Liver (tissue), 9 donors: Measurements from ENCODE around the gene HLA-F. TPM values are rescaled to one million over a fixed set of nuclear protein-coding genes. Genes with fewer than 3 reads are reported as not detected.

Source experiments
- DNase-seq: peaks from one replicate; pipeline ENCODE4 v3.0.0-alpha.2; 2017; ENCODE audit warnings: low spot score
- H3K27ac ChIP-seq, 2 donors: one replicate each; pipeline ENCODE4 v1.7.0; 2013; ENCODE audit warnings: inconsistent platforms in 2 of 2, low read length in 2 of 2, control low read depth in 1 of 2, low read depth in 1 of 2, mild to moderate bottlenecking in 1 of 2
- H3K27me3 ChIP-seq, 4 donors: one replicate each; pipeline versions ENCODE4 v1.6.1 to v1.7.0; 2013; ENCODE audit warnings: low read length in 3 of 4, inconsistent platforms in 1 of 4, mild to moderate bottlenecking in 1 of 4, moderate library complexity in 1 of 4; ENCODE audit not compliant: control insufficient read depth in 4 of 4, insufficient read depth in 4 of 4
- H3K36me3 ChIP-seq, 4 donors: one replicate each; pipeline versions ENCODE4 v1.6.1 to v1.7.0; 2013; ENCODE audit warnings: low read length in 3 of 4, mild to moderate bottlenecking in 3 of 4, low read depth in 1 of 4, moderate library complexity in 1 of 4; ENCODE audit not compliant: control insufficient read depth in 4 of 4, insufficient read depth in 3 of 4
- H3K4me1 ChIP-seq, 4 donors: one replicate each; pipeline versions ENCODE4 v1.6.1 to v1.7.0; 2013; ENCODE audit warnings: low read length in 3 of 4, mild to moderate bottlenecking in 3 of 4, moderate library complexity in 1 of 4; ENCODE audit not compliant: control insufficient read depth in 4 of 4, insufficient read depth in 4 of 4
- H3K4me3 ChIP-seq, 3 donors: one replicate each; pipeline versions ENCODE4 v1.6.1 to v1.7.0; 2013; ENCODE audit warnings: low read length in 3 of 3, control low read depth in 1 of 3, low read depth in 1 of 3, mild to moderate bottlenecking in 1 of 3
- H3K9ac ChIP-seq, 2 donors: one replicate each; pipeline ENCODE4 v1.7.0; 2013; ENCODE audit warnings: low read length in 2 of 2, mild to moderate bottlenecking in 2 of 2, moderate library complexity in 2 of 2, control low read depth in 1 of 2, low read depth in 1 of 2
- H3K9me3 ChIP-seq, 4 donors: one replicate each; pipeline versions ENCODE4 v1.6.1 to v1.7.0; 2013; ENCODE audit warnings: low read length in 3 of 4; ENCODE audit not compliant: control insufficient read depth in 4 of 4
- EGR1 ChIP-seq, 2 donors: IDR thresholded peaks; 2 replicates each; pipeline ENCODE4 v1.6.1; 2016 to 2018; ENCODE audit warnings: antibody characterized with exemption in 2 of 2, low read depth in 2 of 2
- HNF4A ChIP-seq, 2 donors: conservative IDR thresholded peaks; 2 replicates each; pipeline ENCODE4 v1.6.1; 2016; ENCODE audit warnings: antibody characterized with exemption in 2 of 2, mild to moderate bottlenecking in 2 of 2
- JUND ChIP-seq, 2 donors: IDR thresholded peaks; 2 replicates each; pipeline ENCODE4 v1.6.1; 2016; ENCODE audit warnings: antibody characterized with exemption in 2 of 2
- MAX ChIP-seq: IDR thresholded peaks from 2 replicates; pipeline ENCODE4 v1.6.1; 2016; ENCODE audit warnings: antibody characterized with exemption
- RXRA ChIP-seq, 2 donors: IDR thresholded peaks; 2 replicates each; pipeline ENCODE4 v1.6.1; 2017 to 2018; ENCODE audit warnings: antibody characterized with exemption in 2 of 2, mild to moderate bottlenecking in 1 of 2
- SP1 ChIP-seq: IDR thresholded peaks from 2 replicates; pipeline ENCODE4 v1.6.1; 2018; ENCODE audit warnings: antibody characterized with exemption, mild to moderate bottlenecking
- TAF1 ChIP-seq: conservative IDR thresholded peaks from 2 replicates; pipeline ENCODE4 v1.6.1; 2016; ENCODE audit warnings: antibody characterized with exemption, mild to moderate bottlenecking
- YY1 ChIP-seq: IDR thresholded peaks from 2 replicates; pipeline ENCODE4 v1.6.1; 2016; ENCODE audit warnings: antibody characterized with exemption, mild to moderate bottlenecking
- WGBS: extraction: QIAGEN DNeasy Blood & Tissue Kit; methylation state at CpG from one replicate; pipeline ENCODE4 v1.1.7; 2013; 5-methylcytosine and 5-hydroxymethylcytosine counted together
- polyA plus RNA-seq, 2 donors: library from polyadenylated mRNA; stranded (reverse) in 1 of 2; unstranded in 1 of 2; fragments of 200-250 nt in 1 of 2; fragments of >200 nt in 1 of 2; fragmentation: Nextera tagmentation in 1 of 2; extraction: Ambion mirVana in 1 of 2; gene quantifications; one replicate each; pipeline versions ENCODE4 v1.2.1 to v1.2.3, GENCODE V29; 2013 to 2015
- total RNA-seq, 2 donors: library from RNA; depleted of rRNA; stranded (reverse); fragments of >200 nt; gene quantifications; one replicate each; pipeline ENCODE4 v1.2.3, GENCODE V29; 2014
- TF ChIP-seq, protein P1 (sequence below): IDR thresholded peaks from 2 replicates; pipeline ENCODE4 v1.6.1; 2016; ENCODE audit warnings: antibody characterized with exemption
- TF ChIP-seq, protein P2 (sequence below): IDR thresholded peaks from 2 replicates; pipeline ENCODE4 v1.6.1; 2016; ENCODE audit warnings: antibody characterized with exemption, mild to moderate bottlenecking
- donor health status: healthy.
- donor health status: healthy.
- donor health status: healthy.
- donor health status: healthy.
- donor health status: healthy.

The HLA-F gene
- total and polyA plus RNA-seq, 4 donors, result 12.1 to 53.0 (median 31.8) TPM

GRCh38 chr6:29747688-29748250 lies 24.5 kb downstream of the HLA-F start:
- 85% methylated on average over 8 of the region's 8 CpGs for WGBS
- H3K36me3 ChIP-seq, result peaks cover 0 to 5% (median 1%) of the 10 kb centered on the region in 4 donors
- no peak for DNase-seq
- peak overlapping the region in 1 of 3 donors; percentile 59 for H3K4me3 ChIP-seq
- no peak for TF ChIP-seq EGR1 (IDR thresholded peaks at IDR 0.05; ENCODE audit: low read depth in 2 of 2)
- TF ChIP-seq, protein P1, sequence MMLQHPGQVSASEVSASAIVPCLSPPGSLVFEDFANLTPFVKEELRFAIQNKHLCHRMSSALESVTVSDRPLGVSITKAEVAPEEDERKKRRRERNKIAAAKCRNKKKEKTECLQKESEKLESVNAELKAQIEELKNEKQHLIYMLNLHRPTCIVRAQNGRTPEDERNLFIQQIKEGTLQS, result no peak
- TF ChIP-seq, protein P2, sequence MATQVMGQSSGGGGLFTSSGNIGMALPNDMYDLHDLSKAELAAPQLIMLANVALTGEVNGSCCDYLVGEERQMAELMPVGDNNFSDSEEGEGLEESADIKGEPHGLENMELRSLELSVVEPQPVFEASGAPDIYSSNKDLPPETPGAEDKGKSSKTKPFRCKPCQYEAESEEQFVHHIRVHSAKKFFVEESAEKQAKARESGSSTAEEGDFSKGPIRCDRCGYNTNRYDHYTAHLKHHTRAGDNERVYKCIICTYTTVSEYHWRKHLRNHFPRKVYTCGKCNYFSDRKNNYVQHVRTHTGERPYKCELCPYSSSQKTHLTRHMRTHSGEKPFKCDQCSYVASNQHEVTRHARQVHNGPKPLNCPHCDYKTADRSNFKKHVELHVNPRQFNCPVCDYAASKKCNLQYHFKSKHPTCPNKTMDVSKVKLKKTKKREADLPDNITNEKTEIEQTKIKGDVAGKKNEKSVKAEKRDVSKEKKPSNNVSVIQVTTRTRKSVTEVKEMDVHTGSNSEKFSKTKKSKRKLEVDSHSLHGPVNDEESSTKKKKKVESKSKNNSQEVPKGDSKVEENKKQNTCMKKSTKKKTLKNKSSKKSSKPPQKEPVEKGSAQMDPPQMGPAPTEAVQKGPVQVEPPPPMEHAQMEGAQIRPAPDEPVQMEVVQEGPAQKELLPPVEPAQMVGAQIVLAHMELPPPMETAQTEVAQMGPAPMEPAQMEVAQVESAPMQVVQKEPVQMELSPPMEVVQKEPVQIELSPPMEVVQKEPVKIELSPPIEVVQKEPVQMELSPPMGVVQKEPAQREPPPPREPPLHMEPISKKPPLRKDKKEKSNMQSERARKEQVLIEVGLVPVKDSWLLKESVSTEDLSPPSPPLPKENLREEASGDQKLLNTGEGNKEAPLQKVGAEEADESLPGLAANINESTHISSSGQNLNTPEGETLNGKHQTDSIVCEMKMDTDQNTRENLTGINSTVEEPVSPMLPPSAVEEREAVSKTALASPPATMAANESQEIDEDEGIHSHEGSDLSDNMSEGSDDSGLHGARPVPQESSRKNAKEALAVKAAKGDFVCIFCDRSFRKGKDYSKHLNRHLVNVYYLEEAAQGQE, result no peak
- no peak for TF ChIP-seq MAX
- no peaks in the 10 kb centered on the region for H3K9me3 ChIP-seq
- peaks cover 3 to 24% (median 14%) of the 10 kb centered on the region in 4 donors for H3K4me1 ChIP-seq
- no peaks in the 10 kb centered on the region for H3K27me3 ChIP-seq
- no peak overlapping the region for H3K27ac ChIP-seq
- H3K9ac ChIP-seq, result no peak overlapping the region

GRCh38 chr6:29748391-29749307 lies 25.4 kb downstream of the HLA-F start:
- 1% methylated on average over 63 of the region's 63 CpGs for WGBS
- Histone ChIP-seq H3K27ac (peak overlapping the region; percentile 65 to 71), H3K27me3 (no peaks in the 10 kb centered on the region), H3K4me1 (peaks cover 3 to 24% (median 14%) of the 10 kb centered on the region in 4 donors), H3K9ac (peak overlapping the region; percentile 3 to 26), H3K4me3 (peak overlapping the region; percentile 45 to 68 (median 59)), H3K9me3 (no peaks in the 10 kb centered on the region), H3K36me3 (peaks cover 0 to 5% (median 1%) of the 10 kb centered on the region in 4 donors)
- TF ChIP-seq SP1 (peak; percentile 81), RXRA (IDR thresholded peaks at IDR 0.05) (peak; percentile 90 to 98), YY1 (peak; percentile 56), HNF4A (conservative IDR thresholded peaks at IDR 0.05) (peak in 1 of 2 donors; percentile 28), TAF1 (no peak), JUND (IDR thresholded peaks at IDR 0.05) (no peak)
- TF ChIP-seq, protein P2, result peak; percentile 68
- DNase-seq, result peak; percentile 90
